ENCODE data around the gene ZC3H12C.

Gene ZC3H12C

DNA sequence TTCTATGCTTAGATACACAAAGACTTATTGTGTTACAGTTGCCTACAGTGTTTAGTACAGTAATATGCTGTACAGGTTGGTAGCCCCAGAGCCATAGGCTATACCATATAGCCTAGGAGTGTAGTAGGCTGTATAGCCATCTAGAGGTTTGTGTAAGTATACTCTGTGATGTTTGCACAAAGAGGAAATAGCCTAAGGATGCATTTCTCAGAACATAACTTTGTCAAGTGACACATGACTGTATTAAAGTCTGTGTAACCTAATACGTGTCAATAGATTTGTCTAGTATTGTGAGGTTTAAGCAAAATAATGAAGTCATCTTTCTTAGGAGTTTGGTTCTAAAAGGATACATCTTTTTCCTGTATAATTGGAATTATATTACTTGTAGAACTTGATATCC is 5.5 kb downstream of the ZC3H12C start:
- FAIRE-seq: no peak

DNA sequence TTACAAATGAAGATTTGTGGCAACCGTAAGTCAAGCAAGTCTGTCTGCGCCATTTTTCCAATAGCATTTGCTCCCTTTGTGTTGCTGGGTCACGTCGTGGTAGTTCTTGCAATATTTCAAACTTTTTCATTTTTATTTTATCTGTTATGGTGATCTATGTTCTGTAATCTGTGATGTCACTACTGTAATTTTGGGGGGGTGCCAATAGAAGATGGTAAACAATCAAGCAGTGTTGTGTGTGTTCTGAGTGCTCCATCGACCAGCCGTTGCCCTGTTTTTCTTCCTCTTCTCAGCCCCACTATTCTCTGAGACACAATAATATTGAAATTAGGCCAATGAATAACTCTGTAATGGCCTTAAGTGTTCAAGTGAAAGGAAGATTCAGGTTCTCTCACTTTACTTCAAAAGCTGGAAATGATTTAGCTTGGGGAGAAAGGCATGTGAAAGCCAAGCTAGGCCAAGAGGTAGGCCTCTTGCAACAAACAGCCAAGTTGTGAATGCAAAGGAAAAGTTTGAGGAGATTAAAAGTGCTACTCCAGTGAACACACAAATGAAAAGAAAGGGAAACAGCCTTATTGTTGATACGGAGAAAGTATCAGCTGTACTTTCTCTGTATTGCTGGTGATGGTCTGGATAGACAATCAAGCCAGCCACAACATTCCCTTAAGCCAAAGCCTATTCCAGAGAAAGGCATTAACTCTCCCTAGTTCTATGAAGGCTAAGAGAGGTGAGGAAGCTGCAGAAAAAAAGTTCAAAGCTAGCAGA is 7.5 kb downstream of the ZC3H12C start:
- no peak for FAIRE-seq

DNA sequence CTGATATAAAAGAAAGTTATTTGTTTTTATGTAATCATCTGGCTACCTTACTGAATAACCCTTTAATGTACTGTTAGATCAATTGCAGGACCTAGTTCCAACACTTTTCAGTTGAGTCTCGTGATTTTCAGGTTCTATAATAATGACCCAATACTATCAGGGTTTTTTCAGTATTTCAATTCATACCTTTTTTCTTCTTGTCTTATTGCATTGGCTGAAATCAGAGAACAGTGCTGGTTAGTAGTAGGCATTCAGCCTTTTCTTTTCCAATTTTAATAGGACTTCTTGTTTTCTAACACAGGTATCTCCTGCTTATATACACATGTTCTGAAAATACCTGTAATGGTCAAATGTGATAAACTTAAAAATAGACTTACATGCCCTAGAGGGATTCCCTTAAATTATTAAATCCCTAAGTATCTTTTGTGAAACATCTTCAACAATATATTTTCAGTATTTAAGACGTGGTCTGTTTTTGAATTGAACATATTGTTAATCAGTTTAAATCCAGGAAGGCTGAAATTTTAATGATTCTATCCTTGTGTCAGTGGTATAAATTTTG is 13.6 kb downstream of the ZC3H12C start:
- no peak for FAIRE-seq

- FAIRE-seq: no peak
Observed at GRCh38 chr11:110110854-110111253, 17.7 kb downstream of the ZC3H12C start.

GRCh38 chr11:110112457-110112856 is 19.3 kb downstream of the ZC3H12C start:
- no peak for FAIRE-seq

GRCh38 chr11:110113505-110113904 is 20.3 kb downstream of the ZC3H12C start:
- FAIRE-seq: no peak

DNA sequence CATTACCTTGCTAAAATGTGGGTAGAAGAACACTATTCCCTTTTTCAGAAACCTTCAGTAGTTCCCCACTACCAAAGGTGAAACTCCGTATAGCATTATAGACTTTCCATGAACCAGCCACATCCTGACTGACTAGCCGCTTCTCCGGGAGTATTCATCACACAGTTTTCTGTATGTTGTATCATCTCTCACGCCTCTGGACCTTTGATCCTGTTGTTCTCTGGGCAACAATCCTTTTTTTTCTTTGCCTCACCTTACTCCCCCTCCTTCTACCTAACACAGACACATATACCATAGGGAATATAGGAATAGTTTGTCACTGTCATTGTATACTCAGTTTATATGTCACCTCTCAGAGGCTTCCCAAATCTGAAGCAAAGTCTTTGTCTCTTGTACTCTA is 20.8 kb downstream of the ZC3H12C start:
- FAIRE-seq: no peak

GRCh38 chr11:110119317-110119716 is 26.1 kb downstream of the ZC3H12C start:
- no peak for FAIRE-seq

DNA sequence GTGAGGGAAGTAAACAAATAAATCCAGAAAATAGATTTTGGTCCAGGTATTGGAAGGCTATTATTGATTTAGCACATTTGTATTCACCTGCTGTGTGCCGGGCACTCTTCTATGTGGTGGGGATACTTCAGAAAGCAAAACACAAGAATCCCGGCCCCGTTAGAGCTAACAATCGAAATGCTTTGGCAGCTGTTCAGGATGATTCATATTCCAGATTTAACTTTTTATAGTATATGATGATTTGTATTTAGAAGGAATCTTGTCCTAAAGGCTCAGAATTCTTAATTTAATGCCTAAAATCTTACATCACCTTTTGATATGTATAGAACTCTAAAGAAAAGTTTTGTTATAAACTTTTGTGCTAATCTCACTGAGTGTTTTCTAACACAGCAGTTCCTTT is 28.0 kb downstream of the ZC3H12C start:
- no peak for FAIRE-seq

GRCh38 chr11:110123003-110123402 is 29.8 kb downstream of the ZC3H12C start:
- no peak for FAIRE-seq

- FAIRE-seq: no peak
Observed at GRCh38 chr11:110124605-110125004, 31.4 kb downstream of the ZC3H12C start.

- no peak for FAIRE-seq
Observed at GRCh38 chr11:110125632-110126031, 32.4 kb downstream of the ZC3H12C start.

DNA sequence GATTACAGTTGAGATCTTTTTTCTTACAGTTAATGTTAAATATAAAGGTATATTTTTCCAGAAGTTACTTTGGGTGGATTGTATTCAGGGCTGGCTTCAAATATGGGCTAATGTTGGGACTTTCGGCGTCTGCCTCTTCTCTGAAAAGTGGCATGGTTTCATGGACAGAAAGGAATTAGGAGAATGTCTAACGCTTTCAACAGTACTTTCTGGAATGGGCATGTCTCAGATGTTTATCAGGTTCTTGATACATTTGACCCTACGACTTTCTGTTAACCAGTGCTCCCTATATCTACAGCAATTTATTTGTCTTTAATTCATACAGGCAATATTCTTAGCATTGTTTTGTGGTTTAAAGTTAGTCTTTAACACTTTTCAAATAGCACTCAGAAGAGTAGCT is 33.7 kb downstream of the ZC3H12C start:
- FAIRE-seq: no peak

DNA sequence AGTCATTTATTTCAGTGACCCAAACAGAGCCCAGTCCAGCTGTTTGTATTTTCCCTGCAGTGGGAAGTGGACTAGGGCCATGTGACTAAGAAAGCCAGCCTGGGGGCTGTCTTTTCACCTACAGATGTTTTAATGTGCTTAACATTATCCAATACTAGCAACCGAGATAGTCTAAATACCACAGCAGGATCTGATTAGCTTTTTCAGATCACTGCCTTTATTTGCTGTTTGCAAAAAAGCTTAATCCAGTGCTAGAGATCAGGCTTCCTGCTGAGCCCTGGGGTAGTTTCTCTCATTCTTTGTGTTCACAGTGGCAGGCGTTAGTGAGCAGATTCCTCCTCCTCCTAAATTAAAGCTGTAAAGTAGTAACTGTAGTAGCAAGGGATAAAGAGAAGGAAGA is 35.0 kb downstream of the ZC3H12C start:
- FAIRE-seq: no peak

GRCh38 chr11:110130642-110131238 is 37.5 kb downstream of the ZC3H12C start:
- no peak for FAIRE-seq

- FAIRE-seq: peak; percentile 51
Observed at GRCh38 chr11:110131386-110132123, 38.4 kb downstream of the ZC3H12C start.

DNA sequence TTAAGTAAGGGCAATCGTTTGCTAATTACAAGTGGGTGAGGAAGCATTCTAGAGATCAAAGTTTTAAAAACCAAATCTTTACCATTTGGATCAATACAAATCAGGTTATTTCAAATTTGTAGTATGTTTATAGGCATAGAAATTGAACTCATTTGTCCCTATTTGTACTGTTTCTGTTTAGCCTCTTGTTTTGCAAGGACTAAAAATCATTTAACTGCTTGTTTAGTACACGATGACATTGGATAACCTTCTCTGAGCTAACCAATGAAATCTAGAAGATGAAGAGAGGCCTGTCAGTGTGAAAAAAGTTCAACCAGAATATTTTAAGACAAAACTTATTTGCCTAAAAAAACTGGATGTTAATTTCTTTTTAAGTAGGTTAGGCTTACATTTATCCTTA is 40.0 kb downstream of the ZC3H12C start:
- peak; percentile 58 for FAIRE-seq

DNA sequence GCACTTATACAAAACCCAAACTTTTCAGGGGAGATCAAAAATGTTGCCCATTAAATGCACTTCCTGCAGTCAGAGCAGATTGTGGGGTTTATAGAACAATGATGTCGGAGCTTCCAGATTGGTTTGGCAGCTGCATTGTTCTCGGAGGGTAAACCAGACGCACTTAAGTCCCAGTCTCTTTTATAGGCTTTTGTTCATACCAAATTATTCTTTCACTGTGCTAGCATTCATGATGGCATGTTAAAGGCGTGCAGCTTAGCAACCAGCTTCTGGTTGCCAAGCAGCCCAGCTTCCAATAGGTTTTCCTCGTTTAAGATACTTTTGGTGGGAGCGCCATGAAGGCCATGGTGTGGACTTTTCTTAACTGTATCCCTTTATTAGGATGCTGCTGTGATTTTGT is 40.9 kb downstream of the ZC3H12C start:
- no peak for FAIRE-seq

DNA sequence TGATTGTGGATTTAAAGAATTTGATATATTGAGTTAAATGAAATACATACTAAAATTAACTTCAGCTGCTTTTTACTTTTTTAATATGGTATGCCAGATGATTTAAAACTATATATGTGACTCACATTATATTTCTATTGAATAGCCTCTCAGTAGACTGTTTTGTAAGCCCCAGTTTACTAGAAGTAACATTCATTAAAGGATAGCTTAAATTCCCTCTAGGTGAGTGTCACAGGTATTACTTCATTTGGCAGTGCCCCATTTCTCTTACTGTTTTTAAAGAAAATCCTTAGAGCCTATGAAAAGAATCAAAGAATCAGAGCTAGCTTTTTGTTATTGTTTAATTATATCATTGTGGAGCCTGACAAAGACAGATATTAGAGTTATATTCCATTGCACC is 48.6 kb downstream of the ZC3H12C start:
- no peak for FAIRE-seq

DNA sequence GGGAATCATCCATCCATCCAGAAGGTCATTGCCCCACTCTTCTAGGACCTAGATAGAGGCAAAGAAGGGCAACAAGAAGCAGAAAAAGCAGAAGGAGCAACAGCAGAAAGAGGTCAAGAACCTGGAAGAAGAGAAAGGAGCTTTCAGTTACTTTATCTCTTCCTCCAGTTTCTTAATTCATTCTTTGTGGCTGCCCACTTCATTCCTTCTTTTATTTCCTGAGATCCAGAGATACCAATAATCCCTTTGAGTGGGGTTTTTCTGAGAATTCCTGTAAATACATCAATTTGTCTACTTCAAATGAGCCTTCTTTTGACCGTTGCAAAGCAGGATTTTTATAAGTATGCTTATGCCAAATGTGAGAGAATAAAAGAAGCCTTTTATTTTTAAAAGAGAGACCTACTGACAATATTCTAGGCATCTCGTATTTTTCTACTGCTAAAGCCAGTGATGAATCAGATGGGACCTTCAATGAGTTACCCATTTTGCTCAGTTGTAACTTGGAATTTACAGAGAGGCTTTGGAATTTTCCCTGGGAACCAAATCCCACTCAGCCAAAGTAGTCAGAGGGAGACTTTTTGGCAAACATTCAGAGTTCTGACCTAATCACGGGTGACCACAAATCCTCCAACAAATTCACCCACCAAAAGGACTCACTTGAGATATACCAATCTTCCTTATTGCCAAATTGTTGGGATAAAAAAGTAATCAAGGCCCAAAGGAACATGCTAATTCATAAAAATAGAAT is 54.9 kb downstream of the ZC3H12C start:
- no peak for FAIRE-seq

GRCh38 chr11:110148775-110149744 is 55.9 kb downstream of the ZC3H12C start:
- no peak for FAIRE-seq

DNA sequence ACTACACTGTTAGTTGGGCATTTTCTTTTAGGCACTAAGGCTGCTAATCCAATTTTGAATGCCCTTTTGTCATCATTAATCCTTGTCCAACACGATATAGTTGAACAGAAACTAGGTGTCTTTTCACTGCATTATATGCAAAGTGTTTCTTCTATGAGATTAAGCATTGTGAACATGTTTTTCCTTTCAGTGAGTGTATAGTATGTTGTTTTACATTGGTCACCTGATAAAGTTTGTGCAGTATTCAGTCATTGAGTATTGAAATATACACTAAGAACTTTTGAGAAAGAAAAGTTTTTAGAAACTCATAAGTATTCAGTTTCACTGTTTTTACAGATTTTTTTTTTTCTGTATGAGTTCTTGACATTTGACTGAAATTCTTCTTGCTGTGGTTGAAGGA is 59.0 kb downstream of the ZC3H12C start:
- FAIRE-seq: no peak

Data from colon (tissue), 2 donors.